Measurements from ENCODE around the gene TBX6.

Gene TBX6

GRCh38 chr16:30087181-30087898 is 4.4 kb downstream of the TBX6 start:
- DNase-seq (ENCODE audit: low read depth in 2 of 2, low spot score in 1 of 2) = no peak

GRCh38 chr16:30086291-30087140 is 5.2 kb downstream of the TBX6 start:
- no peak for DNase-seq (ENCODE audit: low read depth in 2 of 2, low spot score in 1 of 2)

- DNase-seq (ENCODE audit: low read depth in 2 of 2, low spot score in 1 of 2) = no peak
Measured at GRCh38 chr16:30085820-30086219, 5.9 kb downstream of the TBX6 start.

GRCh38 chr16:30085247-30085646 is 6.5 kb downstream of the TBX6 start:
- no peak for DNase-seq (ENCODE audit: low read depth in 2 of 2, low spot score in 1 of 2)

- no peak for DNase-seq (ENCODE audit: low read depth in 2 of 2, low spot score in 1 of 2)
Measured at GRCh38 chr16:30084816-30085159, 6.9 kb downstream of the TBX6 start.

GRCh38 chr16:30084096-30084815 is 7.5 kb downstream of the TBX6 start:
- DNase-seq (ENCODE audit: low read depth in 2 of 2, low spot score in 1 of 2) = no peak

- DNase-seq (ENCODE audit: low read depth in 2 of 2, low spot score in 1 of 2) = no peak
Measured at GRCh38 chr16:30083216-30084055, 8.3 kb downstream of the TBX6 start.

GRCh38 chr16:30082545-30083090 is 9.1 kb downstream of the TBX6 start:
- DNase-seq (ENCODE audit: low read depth in 2 of 2, low spot score in 1 of 2) = no peak

- DNase-seq (ENCODE audit: low read depth in 2 of 2, low spot score in 1 of 2) = no peak
Measured at GRCh38 chr16:30079480-30079879, 12.2 kb downstream of the TBX6 start.

GRCh38 chr16:30078744-30079143 is 13.0 kb downstream of the TBX6 start:
- DNase-seq (ENCODE audit: low read depth in 2 of 2, low spot score in 1 of 2) = no peak

GRCh38 chr16:30077656-30078055 is 14.1 kb downstream of the TBX6 start:
- DNase-seq (ENCODE audit: low read depth in 2 of 2, low spot score in 1 of 2) = no peak

GRCh38 chr16:30076276-30076791 is 15.4 kb downstream of the TBX6 start:
- DNase-seq (ENCODE audit: low read depth in 2 of 2, low spot score in 1 of 2) = no peak

GRCh38 chr16:30075503-30076275 is 16.0 kb downstream of the TBX6 start, which contains the start of gene PPP4C:
Gene PPP4C (plus strand): TSS chr16:30075994. CDS start chr16:30076378, 384 bp downstream.
- DNase-seq (ENCODE audit: low read depth in 2 of 2, low spot score in 1 of 2) = peak; percentile 82 to 83

- no peak for DNase-seq (ENCODE audit: low read depth in 2 of 2, low spot score in 1 of 2)
Measured at GRCh38 chr16:30070490-30070889, 21.2 kb downstream of the TBX6 start.

GRCh38 chr16:30069611-30070462 is 21.9 kb downstream of the TBX6 start:
- no peak for DNase-seq (ENCODE audit: low read depth in 2 of 2, low spot score in 1 of 2)

GRCh38 chr16:30068750-30069610 is 22.7 kb downstream of the TBX6 start:
- peak in 1 of 2 donors; percentile 34 for DNase-seq (ENCODE audit: low read depth in 2 of 2, low spot score in 1 of 2)

- no peak for DNase-seq (ENCODE audit: low read depth in 2 of 2, low spot score in 1 of 2)
Measured at GRCh38 chr16:30068333-30068732, 23.4 kb downstream of the TBX6 start.

- no peak for DNase-seq (ENCODE audit: low read depth in 2 of 2, low spot score in 1 of 2)
Measured at GRCh38 chr16:30067584-30067916, 24.2 kb downstream of the TBX6 start.
